Raji (cell line): Measurements from ENCODE around the gene EFEMP1.

Source experiments
- POLR2A ChIP-seq: IDR thresholded peaks from 2 replicates; pipeline ENCODE4 v1.6.1; 2011; ENCODE audit warnings: low read depth, low read length, control low read depth; ENCODE audit not compliant: insufficient read depth

EFEMP1 gene

DNA sequence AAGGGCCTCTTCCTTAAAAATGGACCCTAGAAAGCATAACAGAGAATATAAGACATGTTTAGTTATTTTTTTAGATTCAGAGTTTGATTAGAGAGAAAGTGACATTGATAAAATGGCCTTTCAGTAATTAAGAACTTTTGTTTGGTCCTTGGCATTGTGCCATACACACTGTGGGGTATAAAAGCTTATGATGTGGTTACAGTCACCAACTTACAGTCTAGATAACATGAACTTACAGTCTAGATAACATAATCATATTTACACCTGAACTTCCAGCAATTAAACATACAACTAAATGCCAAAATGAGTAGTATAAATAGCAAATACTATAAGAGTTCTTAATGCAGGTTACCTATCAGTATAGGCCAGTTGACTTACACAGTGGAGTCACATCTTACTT, 25.6 kb upstream of the EFEMP1 start:
- no peak for TF ChIP-seq POLR2A

DNA sequence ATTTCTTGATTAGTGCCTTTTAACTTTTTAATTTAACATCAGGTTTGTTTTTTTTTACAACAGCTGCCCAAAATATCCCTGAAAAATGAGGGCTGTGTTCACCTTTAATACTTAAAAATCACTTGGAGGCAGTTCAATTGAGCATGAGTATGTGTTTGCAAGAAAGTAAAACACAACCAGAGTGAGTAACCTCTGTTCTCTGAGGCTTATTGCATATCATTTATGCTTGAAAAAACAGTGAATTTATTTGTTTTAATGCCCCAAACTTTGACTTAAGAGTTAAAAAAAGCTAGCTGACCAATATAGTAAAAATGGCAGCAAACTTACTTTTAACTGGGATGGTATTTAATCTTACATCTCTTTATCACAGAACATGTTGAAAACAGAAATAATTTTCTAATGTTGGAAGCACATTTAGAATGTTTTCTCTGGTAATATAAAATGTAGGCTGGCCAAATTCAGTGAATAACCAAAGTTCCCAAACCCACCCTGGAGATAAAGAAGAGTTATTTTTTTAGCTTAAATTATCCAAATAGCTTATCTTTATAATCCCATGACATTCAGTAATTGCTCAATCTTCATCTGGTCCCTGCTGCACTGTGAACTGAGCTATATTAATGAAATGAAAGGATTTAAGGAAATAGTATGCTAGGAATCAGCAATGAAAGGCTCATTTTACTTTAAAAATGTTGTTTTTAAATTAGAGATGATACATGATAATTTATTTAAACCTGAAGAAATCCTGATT, 24.8 kb upstream of the EFEMP1 start:
- no peak for TF ChIP-seq POLR2A

- TF ChIP-seq POLR2A = no peak
Observed at GRCh38 chr2:55947752-55948151, 24.2 kb upstream of the EFEMP1 start.

GRCh38 chr2:55946793-55947192, 23.2 kb upstream of the EFEMP1 start:
- TF ChIP-seq POLR2A = no peak

DNA sequence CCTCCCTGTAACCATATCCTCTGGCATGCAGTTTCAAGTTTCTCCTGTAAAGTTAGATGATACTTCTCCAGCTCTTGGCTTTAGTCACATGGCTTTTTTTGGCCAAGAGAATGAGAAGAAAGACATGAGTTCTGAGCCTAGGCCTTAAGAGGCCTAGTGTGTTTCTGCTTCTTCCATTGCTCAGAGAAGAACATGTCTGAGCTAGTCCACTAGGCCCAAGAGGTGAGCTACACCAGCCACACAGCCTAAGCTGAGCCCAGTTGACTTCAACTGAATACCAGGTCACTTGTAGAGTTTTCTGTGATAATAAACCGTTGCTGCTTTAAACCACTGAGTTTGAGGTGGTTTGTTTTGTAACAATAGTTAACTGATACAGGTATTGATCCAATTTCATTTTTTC, 19.9 kb upstream of the EFEMP1 start:
- TF ChIP-seq POLR2A = no peak

DNA sequence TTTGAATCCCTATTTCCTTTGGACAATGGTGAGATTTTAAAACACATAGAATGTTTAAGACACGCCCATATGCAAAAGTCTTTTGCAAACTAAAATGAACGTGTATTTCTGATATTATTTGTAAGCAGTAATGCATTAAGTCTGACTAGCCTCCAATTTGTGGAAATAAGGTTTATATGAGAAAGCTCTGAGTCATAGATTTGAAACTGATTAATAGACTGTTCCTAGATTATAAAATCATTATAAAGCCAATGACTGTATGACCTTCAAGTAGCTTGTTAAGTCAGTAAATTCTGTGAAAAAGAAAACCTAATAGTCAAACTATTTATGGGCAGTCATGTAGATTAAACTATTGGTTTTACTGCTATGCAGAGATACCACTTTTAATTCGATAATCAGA, 12.8 kb upstream of the EFEMP1 start:
- TF ChIP-seq POLR2A = no peak

- TF ChIP-seq POLR2A = no peak
Observed at GRCh38 chr2:55934337-55934736, 10.8 kb upstream of the EFEMP1 start.

DNA sequence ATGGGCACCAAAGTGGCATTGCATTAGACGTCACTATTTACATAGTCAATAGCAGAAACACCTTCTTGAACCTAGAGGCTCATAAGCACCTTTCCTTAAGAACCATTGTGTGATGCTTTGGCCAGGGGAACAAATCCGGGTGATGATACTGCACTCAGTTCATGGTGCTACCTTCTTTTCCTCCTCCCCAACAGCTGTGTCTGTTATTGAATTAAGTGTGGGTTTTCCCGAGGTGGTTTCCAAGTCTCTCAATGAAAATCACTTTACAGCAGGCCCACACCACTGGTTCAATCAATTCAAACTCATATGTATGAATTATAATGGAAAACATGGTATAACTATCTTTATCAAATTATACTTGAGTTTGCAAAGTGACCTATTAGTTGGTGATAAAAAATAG, 9.3 kb upstream of the EFEMP1 start:
- TF ChIP-seq POLR2A = no peak

DNA sequence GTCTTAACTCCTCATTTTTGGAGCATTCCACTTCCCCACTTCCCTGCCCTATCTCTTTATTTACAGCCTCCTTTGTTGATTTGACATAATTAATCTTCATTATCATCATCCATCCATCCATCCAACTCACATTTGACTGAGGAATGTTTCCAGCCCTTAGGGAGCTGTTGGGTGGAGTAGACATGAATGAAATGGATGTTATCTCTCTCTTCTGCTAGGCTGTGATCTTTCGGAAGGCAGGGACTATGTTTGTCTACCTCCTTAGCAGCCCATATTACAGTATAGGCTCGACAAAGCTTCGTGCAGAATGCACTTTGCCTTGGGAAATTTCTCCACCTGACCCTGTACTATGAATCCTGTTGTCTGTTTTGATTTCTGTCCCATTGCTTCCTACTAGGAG, 7.7 kb upstream of the EFEMP1 start:
- TF ChIP-seq POLR2A = no peak

DNA sequence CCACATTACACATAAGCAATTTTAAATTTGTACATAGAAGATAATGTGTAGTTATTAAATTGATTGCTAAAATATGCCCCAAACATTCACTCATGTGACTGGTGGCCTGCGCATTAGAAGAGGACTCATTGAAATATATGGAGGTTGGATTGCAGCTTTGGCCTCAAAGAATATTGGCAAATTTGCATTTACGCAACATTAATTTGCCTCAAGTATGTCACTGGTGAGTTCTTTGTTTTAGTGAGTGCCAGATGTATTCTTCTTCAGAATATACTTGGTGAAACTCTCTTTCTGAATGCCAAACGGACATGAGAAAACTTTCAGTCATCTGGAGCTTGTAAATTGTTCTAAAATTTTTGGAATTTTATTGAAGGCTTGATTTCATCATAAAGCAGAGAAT, 5.9 kb upstream of the EFEMP1 start:
- TF ChIP-seq POLR2A = no peak

- TF ChIP-seq POLR2A = no peak
Observed at GRCh38 chr2:55926974-55927373, 3.4 kb upstream of the EFEMP1 start.

DNA sequence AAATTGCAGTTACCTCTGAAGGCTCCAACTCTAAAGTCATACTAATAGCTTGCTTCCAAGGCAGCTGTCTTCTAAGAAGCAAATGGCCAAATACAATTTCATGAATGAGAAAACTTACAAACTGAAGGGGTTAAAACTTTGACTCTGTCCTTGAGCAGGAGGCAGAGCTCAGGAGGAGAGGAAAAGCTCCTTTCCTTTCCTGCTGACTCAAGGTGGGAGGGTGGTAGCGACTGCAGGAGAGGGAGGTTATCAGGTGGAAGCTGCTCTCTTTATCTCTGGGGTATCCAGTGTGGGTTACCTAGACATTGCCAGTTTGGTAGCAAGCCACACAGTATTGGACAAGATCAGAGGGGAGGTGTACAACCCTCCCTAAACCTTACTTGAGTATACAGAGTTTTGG, 2.7 kb upstream of the EFEMP1 start:
- no peak for TF ChIP-seq POLR2A

DNA sequence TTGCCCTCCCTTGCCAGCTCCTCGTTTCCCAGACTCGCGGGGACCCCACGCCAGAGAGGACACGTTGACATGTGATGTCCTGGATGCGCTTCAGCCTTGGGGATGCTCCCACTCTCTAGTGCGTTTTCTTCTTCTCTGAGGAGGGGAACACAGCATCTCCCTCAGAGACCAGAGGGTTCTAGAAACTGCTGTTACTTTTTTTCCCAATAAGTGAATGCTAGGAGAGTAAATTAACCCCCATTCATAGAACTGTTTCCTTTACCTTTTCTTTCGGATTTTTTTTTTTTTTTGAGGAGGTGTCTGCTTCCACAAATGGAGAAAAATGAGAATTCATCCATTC, 370 bp upstream of the EFEMP1 start:
- no peak for TF ChIP-seq POLR2A

DNA sequence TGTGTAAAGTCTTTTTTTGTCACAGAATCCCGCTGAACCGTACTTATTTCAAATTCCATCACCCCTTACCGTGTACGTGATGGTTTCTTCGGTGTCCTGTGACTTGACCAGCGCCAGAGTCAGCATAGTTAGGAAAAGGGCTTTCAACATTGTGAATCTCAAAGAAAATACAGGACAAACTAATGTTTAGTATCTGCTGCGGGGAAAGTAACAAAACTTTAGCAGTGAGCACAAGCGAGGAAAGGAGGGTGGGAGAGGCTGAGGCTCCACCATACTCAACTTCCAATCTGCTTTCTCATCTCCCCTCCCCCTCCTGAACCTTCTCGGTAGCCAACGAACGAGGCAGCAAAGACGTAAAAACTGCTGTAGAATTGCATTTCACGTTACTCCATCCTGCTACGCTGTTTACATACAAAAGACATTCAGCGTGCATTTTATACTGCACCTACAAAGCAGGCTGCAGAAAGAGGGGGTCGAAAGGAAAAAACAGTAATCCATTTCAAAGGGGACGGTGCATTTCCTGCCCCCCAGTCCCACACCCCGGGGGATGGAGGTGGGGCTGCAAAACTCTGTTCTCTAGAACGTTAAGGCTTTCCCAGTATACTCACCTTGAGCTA, 1.2 kb downstream of the EFEMP1 start:
- no peak for TF ChIP-seq POLR2A

GRCh38 chr2:55919574-55919973, 4.0 kb downstream of the EFEMP1 start:
- TF ChIP-seq POLR2A = no peak

DNA sequence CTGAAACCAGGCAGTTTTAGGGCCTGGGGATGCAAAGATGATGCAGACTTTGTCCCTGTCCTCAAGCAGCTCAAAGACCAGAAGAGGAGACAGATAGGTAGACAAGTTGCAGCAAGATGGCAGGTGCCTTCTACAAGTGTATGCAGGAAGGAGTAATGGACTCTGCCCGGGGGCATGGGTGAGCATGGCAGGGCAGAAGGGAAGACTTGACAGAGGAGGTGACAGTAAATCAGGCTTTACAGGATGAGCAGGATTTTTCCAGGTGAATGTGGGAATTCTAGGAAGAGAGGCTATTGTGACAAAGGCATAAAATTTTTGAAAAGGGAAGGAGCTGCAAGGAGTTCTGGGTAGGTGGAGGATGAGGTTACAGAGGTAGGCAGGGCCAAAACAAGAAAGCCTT, 4.7 kb downstream of the EFEMP1 start:
- no peak for TF ChIP-seq POLR2A
